ENCODE results near the gene WDR46.
"Not testable (repeated sequence)": the region's sequence is repeated elsewhere in the genome, so short reads cannot be mapped to it uniquely, and the experiment has no call there.

WDR46 gene

DNA sequence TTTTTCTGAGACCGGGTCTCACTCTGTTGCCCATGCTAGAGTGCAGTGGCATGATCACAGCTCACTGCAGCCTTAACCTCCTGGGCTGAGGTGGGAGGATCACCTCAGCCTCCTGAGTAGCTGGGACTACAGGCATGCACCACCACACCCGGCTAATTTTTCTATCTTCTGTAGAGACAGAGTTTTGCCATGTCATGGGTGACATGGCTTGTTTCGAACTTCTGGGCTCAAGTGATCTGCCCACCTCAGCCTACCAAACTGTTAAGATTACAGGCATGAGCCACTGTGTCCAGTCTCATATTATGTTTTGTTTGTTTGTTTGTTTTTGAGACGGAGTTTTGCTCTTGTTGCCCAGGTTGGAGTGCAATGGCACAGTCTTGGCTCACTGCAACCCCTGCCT is 3.8 kb downstream of the WDR46 start:
- not testable (repeated sequence) for DNase-seq

DNA sequence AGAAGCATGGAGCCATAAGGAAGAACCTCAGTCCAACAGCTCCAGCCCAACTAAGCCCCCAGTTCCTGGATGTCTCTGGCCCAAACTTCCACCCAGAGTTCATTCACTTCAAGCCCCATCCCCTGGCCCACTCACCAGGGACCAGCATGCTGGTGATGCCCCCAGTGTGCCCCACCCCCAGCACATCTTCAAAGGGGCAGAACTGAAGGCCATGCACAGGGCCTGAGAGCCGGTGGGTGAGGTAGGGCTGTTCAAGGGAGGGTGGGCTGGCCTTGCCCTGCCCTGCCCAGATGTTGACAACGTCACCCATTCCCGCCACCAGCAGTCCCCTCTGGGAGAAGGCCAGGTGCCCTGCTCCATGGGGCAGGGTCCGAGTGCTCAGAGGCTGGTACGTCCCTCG is 8.5 kb downstream of the WDR46 start:
- DNase-seq: no peak

DNA sequence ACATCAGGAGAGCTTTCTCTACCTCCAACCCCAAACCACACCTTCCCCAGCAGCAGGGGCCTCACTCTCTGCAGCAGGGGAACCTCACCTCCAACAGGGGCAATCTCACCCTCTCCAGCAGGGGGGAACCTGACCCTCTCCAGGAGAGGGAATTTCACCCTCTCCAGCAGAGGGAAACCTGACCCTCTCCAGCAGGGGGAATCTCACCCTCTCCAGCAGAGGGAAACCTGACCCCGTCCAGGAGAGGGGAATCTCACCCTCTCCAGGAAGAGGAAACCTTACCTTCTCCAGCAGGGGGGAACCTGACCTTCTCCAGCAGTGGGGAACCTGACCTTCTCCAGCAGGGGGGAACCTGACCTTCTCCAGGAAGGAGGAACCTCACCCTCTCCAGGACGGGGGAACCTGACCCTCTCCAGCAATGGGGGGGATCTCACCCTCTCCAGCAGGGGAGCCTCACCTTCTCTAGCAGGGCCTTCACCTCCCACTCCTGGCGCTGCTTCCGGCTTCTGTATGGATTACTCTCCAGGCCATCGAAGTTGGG is 9.0 kb downstream of the WDR46 start:
- DNase-seq: no peak

DNA sequence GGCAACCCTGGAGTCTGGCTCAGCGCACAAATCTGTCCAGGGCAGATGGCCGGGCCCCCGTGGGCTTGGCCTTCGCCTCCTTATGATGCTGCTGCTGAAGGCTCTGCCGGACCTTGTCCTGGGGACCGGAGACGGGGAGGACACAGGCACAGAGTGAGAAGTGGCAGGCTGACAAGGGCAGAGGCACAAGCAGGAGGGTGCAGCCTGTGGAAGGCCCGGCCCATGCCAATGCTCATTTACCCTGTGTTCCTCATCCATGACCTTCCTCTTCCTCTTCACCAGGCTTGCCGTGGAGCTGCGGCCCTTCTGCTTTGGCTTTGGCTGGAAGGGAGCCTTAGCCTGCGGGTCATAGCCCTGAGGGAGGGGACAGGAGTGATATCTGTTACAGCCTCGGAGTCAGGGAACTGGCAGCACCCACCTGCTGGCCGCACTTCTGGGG is 9.8 kb downstream of the WDR46 start:
- no peak for DNase-seq

DNA sequence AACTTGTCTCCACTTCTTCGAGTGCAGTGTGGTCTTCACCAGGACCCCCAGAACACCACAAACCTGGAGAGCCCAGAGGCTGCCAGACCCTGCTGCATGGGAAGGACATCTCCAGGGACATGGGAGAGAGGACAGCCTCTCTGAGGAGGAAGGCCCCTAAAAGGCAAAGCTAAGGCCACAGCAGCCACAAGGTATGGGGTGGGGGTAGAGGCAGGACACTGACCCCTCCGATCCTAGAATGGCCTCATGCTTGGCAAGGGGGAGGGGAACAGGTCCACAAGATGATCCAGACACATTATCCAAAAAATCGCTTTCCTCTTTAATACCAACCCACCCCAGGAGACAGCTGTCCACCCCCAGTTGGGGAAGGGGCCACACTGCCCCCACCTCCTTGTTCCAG is 10.2 kb downstream of the WDR46 start:
- no peak for DNase-seq

DNA sequence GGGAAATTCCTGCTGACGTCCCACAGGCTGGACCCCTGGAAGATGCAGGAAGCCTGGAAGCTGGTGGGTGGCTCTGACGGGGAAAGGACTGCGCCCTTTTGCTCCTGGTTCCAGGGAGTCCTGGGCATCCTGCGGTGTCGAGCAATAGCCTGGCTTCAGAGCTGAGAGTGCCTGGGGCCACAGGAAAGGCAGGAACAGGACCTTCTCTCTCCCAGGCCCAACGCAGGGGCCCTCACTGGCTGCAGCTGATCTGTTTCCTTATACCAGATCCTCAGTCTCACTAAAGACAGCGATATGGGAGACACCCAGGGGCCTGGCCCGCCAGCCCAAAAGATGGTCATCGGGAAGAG is 10.7 kb downstream of the WDR46 start:
- no peak for DNase-seq

DNA sequence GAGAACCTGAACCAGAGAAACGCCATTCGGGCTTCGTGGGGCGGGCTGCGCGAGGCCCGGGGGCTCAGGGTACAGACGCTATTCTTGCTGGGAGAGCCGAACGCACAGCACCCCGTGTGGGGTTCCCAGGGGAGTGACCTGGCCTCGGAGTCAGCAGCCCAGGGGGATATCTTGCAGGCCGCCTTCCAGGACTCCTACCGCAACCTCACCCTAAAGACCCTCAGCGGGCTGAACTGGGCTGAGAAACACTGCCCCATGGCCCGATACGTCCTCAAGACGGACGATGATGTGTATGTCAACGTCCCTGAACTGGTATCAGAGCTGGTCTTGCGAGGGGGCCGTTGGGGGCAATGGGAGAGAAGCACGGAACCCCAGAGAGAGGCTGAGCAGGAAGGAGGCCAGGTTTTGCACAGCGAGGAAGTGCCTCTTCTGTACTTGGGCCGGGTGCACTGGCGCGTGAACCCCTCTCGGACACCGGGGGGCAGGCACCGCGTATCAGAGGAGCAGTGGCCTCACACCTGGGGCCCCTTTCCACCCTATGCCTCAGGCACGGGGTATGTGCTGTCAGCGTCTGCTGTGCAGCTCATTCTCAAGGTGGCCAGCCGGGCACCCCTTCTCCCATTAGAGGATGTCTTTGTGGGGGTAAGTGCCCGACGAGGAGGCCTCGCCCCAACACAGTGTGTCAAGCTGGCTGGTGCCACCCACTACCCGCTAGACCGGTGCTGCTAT is 11.2 kb downstream of the WDR46 start:
- DNase-seq: no peak

DNA sequence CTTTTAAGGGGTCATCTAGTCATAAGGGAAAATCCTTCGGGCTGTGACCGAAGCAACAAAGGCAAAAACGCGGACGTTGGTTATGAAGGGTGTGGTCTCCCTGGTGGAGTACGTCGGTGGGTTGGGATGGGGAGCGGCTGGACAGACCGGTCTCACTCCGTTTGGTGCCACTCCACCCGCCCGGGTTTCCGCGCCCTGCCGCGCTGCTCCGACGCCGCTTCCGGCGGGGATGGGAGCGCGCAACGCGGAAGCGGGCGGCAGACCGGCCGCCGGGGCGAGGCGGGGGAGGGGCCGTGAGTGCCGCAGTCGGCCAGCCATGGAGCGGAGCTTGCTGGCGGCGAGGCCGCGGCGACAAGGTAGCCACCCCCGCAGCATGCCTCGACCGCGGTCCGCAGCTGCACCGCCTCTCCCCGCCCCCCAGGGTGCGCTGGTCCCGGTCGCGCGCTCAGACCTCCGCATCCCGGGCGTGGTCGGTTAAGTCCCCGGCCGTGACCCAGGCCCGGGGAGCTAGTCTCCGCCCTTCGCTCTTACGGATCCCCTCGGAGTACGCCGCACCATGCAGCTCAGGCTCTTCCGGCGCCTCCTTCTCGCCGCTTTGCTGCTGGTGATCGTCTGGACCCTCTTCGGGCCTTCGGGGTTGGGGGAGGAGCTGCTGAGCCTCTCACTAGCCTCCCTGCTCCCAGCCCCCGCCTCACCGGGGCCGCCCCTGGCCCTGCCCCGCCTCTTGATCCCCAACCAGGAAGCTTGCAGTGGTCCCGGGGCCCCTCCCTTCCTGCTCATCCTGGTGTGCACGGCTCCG is 12.0 kb downstream of the WDR46 start, which contains the start of gene B3GALT4:
TSS of gene B3GALT4 (plus strand) at position 260 of the 799 bp plus-strand sequence. CDS start at position 557, 297 bp downstream.
- peak; percentile 93 for DNase-seq

DNA sequence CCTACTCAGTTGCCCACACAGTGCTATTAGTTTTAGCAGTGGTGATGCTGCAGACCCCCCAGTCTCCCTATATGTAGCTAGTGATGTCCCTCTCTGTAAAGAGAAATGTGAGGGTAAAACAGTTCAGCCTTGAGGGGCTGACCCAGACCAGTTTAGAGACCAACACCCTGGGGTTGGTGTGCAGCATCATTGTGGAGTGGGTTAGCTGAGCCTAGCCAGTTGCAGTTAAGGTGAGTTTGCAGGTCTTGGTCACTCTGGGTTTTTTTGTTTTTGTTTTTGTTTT is 12.5 kb downstream of the WDR46 start:
- no peak for DNase-seq

DNA sequence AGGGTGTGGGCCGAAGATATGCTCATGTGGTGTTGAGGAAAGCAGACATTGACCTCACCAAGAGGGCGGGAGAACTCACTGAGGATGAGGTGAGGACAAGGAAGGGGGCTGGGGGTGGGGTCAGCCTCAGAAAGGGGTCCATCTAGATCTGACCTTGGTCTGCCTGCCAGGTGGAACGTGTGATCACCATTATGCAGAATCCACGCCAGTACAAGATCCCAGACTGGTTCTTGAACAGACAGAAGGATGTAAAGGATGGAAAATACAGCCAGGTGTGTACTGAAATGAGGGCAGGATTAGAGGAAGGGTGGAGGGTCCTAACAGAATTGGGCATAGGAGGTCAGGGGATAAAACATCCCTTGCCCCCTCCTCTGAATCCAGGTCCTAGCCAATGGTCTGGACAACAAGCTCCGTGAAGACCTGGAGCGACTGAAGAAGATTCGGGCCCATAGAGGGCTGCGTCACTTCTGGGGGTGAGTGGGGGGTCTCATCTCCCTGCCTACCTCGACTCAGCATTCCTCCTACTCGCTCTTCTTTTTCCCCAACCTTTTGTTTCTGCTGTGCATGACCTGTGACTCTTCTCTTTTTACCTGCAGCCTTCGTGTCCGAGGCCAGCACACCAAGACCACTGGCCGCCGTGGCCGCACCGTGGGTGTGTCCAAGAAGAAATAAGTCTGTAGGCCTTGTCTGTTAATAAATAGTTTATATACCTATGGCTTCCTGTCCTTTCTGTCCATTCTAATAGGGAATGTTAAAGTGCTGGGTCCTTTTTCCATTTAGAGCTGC is 13.1 kb downstream of the WDR46 start:
- DNase-seq: not testable (repeated sequence)

DNA sequence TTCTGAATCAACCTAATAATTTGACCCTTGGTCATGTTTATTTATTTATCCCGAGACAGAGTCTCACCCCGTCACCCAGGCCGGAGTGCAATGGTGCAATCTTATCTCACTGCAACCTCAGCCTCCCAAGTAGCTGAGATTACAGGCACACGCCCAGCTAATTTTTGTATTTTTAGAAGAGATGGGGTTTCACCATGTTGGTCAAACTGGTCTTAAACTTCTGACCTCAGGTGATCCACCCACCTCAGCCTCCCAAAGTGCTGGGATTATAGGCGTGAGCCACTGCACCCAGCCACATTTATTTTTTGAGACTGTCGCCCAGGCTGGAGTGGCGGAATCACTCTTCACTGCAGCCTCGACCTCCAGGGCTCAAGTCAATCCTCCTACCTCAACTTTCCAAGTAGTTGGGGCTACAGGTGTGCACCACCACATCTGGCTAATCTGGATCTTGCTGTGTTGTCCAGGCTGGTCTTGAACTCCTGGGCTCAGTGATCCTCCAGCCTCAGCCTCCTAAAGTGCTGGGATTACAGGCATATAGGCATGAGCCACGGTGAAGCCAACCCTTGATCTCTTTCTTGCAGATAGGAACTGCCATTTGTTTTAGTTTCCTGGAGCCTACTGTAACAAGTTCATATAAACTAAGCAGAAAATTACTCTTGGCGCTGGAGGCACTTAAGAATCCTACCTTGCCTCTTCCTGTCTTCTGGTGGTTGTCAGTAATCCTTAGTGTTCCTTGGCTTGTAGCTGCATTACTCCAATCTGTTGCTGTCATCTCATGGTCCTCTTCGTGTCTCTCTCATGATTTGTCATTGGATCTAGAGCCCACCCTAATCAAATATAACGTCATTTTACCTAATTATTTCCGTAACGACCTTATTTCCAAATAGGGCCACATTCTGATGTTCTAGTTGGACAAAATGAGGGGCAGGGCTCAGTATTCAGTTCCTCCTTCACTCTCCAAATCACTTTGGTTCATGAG is 14.8 kb downstream of the WDR46 start:
- no peak for DNase-seq

DNA sequence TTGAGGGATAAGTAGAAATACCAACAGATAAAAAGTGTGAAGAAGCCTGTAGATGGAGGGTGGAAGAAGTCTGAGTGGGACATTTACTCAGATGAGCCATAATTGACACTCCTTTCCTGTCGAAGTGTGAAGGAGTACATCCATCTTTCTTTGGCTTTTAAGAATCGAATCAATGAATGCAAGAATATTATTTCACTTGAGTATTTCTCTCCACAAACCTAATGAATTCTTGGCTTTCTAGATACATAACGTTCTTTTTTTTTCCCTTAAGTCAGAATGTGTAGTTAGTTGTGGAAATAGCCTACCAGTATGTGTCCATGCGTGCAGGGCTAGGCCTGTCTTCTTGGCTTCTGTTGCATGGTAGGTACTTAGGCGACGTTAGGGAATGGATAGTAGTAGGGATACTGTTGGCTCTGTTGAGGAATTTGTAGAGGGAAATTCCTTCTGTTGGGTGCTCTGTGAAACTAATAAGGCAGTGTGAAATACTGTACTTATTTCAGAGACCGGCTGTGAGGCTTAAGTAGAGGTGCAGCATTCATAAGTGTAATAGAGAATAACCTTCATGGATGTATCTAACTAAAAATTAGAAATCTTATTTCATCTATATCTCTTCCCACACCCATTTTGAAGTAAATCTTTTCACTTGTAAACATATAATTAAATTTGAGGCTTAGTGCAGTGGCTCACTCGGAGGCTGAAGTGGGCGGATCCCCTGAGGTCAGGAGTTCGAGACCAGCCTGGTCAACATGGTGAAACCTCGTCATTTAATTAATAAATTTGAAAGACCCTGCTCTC is 15.7 kb downstream of the WDR46 start:
- no peak for DNase-seq

DNA sequence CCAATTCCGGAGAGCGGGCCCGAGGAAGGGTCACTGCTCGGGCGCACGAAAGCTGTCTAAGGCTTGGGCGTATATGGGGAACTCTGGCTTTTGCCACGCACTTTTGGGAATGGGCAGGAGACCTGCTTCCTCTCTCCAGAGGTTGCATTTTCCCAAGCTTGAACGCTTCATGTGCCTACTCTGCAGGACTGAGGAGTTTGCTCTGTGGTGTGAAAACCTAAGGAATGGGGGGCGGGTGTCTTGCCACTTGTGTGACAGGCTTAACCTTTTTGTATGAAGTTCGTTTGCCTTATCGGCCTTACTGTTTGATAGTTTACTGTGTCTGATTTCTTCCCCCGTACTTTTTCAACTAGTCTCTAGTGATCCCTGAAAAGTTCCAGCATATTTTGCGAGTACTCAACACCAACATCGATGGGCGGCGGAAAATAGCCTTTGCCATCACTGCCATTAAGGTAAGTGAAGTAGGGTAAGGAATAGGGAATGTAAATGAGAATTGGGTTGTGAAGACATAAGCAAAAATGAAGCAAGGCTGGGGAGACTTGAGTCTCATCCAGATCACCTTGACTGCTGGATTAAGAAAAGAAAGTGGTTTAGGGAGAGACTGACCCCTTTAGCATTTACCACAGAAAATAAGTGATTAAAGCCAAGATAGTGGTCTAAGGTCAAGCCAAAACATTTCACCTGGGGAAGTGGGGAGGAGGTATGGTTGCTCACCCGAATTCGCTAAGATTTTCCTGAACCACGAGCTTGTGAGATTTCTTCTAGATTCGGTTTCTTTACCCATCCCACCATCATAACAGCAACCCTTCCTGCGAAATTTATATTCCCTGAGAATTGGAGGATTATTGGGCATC is 16.5 kb downstream of the WDR46 start:
- DNase-seq: no peak

DNA sequence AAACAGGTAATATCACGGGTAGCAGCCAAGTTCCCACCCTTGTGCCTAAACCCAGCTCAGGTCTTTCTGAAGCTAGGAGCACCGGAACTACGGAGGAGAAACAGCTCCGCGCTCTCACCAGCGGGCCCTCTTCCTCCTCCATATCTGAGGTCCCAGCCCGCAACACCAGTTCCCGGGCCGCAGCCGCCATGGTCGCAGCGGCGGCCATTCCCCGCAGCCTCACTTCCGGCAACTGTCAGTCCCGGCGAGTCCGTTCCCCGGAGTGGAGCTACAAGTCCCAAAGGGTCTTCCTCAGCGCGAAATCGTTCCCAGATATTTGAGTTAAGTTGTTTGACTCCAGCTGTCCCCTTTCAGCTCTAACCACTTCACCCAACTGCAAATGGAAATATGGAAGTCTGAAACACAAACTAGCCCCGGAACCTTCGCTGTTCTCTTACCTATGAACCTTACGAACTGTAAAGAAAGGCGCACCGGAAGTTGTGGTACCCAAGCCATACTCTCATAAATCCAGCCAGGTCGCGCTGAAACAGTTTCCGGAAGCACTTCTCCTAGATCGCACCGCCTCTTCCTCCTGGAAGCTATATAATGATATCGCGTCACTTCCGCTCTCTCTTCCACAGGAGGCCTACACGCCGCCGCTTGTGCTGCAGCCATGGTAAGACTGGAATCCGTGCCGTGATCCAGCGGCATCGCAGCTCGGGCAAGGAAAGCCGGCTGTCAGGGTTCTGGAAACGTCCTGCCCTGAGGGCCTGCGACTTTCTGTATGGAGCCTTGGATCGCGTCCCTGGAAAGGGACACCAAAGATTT is 17.4 kb downstream of the WDR46 start, which contains the start of the genes RPS18 and VPS52:
TSS of gene RPS18 (plus strand) at position 608 of the 807 bp plus-strand sequence. CDS start at position 653, 45 bp downstream.
TSS of gene VPS52 (minus strand) at position 409 of the 807 bp plus-strand sequence. CDS start at position 208, 201 bp downstream.
- DNase-seq: peak; percentile 93

DNA sequence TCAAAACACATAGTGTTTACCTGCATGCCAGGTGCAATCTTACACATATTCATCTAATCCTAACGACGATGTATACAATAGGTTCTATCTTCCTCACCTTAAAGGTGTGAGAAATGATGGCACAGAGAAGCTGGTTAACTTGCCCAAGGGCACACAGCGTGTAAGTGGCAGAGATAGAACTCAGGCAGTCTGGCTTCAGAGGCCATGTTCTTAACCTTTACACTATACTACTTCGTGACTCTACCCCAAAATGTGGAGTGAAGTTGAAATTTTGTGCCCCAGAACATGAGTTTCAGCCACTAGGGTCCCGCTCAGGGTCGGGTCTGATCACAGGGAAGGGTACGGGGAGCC is 17.9 kb downstream of the WDR46 start:
- no peak for DNase-seq

DNA sequence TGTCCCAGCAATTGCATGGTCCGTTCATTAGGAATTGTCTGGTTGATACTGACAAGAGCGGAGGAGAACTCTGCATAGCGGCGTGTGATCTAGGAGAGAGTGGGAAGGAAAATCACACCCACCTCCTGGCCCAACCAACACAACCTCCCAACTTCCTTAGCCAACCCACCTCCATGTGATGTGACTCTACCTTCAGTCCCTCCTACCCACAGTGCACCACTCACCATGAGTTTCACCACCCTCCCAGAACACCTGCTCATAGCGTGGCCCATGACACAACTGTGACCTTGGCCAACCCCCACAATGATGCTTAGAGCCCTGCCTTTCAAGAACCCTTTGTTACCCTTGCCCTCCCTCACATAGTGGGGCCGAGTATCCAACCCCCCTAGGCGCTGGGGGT is 25.0 kb downstream of the WDR46 start:
- no peak for DNase-seq

DNA sequence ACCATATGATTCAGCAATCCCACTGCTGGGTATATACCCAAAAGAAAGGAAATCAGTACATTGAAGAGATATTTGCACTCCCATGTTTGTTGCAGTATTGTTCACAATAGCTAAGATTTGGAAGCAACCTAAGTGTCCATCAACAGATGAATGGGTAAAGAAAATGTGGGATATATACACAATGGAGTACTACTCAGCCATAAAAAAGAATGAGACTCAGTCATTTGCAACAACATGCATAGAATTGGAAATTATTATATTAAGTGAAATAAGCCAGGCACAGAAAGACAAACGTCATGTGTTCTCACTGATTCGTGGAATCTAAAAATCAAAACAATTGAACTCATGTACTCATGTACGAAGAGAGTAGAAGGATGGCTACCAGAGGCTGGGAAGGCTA is 26.5 kb downstream of the WDR46 start:
- not testable (repeated sequence) for DNase-seq

DNA sequence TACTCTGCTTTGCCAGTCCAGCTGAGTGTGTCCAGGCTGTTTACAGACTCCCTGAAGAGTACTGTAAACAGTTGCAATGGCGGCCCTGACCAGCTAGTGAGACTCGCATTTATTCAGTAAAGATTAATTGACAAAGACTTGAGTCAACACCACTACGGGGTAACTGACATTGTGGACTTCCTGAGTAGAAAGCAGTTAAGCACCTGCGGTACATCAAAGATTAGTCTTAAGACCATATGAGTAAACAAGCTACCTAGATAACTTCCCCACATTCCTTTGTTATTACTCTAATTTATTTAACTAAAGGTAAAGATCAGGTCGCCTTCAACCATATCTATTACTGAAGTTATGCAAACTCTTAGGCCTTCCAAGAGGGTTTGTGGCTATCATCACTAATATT is 30.0 kb downstream of the WDR46 start:
- no peak for DNase-seq

DNA sequence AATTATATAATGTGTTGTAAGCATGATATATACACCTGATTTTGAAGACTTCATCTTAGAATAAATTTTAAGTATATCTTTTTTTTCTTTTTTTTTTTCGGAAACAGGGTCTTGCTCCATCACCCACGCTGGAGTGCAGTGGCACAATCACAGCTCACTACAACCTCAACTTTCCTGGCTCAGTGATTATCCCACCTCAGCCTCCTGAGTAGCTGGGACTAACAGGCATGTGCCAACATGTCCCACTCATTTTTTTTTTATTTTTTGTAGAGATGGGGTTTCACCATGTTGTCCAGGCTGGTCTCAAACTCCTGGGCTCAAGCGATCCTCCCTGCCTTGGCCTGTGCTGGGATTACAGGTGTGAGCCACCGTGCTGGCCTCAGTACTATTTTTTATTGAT is 34.4 kb downstream of the WDR46 start:
- DNase-seq: no peak
